Measurements from ENCODE around the gene KCNMB2. TPM values are rescaled to one million over a fixed set of nuclear protein-coding genes. Genes with fewer than 3 reads are reported as not detected.
"Not testable (repeated sequence)": the region's sequence is repeated elsewhere in the genome, so short reads cannot be mapped to it uniquely, and the experiment has no call there.

Gene KCNMB2
- total and polyA plus RNA-seq, 4 experiments from 2014 or later, result not detected

GRCh38 chr3:178512647-178513046, 23.6 kb upstream of the KCNMB2 start:
- Histone ChIP-seq H3K4me1 (ENCODE audit: insufficient read depth, low read length) (no peaks in the 10 kb centered on the region), H3K36me3 (ENCODE audit: insufficient read depth, low read length) (no peaks in the 10 kb centered on the region), H3K27ac (ENCODE audit: low read depth, low read length) (no peak overlapping the region), H3K9me3 (ENCODE audit: control insufficient read depth in 1 of 2, low read length in 2 of 2) (no peaks in the 10 kb centered on the region), H3K27me3 (ENCODE audit: insufficient read depth, low read length) (no peaks in the 10 kb centered on the region), H3K4me3 (ENCODE audit: low read length in 2 of 2) (no peak overlapping the region)
- POLR2A ChIA-PET (ENCODE audit: partially characterized antibody), result no interaction called here
- H3K4me1 Mint-ChIP-seq, result no peaks in the 10 kb centered on the region
- H3K27me3 Mint-ChIP-seq, result peaks cover 0 to 5% of the 10 kb centered on the region in 2 donors
- H3K27ac Mint-ChIP-seq, result no peak overlapping the region
- H3K36me3 Mint-ChIP-seq, result no peaks in the 10 kb centered on the region
- peaks cover 0 to 1% (median 0%) of the 10 kb centered on the region in 8 donors for H3K9me3 Mint-ChIP-seq
- no peak for DNase-seq
- intact Hi-C loops (cut with micrococcal nuclease), result no loop called here
- no peak overlapping the region for H3K4me3 Mint-ChIP-seq
- CTCF ChIA-PET (ENCODE audit: partially characterized antibody), result interaction anchor here (1.4 kb wide), 1 partner anchor 11 kb away, joined by 3 read pairs; no protein-coding TSS in a partner anchor

DNA sequence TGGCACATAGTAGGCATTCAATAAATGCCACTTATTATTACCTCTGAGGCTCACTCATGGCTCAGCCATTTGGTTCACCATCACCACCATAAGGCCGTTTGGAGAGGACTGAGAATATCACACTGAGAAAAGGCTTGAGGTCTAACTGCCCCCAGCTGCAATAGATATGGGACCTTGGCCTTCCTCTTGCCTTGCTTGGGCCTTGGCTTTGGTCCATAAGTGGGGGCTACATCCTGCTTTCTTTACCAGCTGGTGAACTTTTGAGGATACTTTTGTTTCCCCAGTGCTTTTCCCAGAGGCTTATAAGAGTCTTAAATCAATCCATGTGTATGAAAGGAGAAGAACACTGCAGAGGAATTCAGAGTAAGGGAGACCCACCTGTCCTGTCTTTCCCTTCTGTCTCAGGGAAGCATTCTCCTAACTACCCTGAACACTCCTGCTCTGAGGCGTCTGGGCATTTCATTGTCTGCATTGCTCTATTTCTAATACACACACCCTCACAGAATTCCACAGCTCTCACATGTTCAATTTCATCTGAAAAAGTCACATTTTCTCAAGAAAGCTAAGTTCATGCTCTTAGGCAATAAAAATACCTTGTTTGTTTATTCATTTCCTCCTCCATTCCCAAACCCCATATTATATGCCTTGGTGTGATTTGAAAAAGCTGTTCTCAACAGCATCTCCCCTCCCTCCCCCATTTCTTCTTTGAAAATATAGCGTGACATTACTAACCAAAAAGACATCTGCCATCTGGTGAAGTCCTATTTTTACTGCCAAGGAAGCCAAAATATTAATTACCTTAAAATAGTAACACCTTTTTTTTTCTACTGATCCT, 22.5 kb upstream of the KCNMB2 start:
- Histone ChIP-seq H3K4me1 (ENCODE audit: insufficient read depth, low read length) (no peaks in the 10 kb centered on the region), H3K36me3 (ENCODE audit: insufficient read depth, low read length) (no peaks in the 10 kb centered on the region), H3K4me3 (ENCODE audit: low read length in 2 of 2) (no peak overlapping the region), H3K27ac (ENCODE audit: low read depth, low read length) (no peak overlapping the region), H3K27me3 (ENCODE audit: insufficient read depth, low read length) (no peaks in the 10 kb centered on the region), H3K9me3 (ENCODE audit: control insufficient read depth in 1 of 2, low read length in 2 of 2) (no peaks in the 10 kb centered on the region)
- DNase-seq, result no peak
- H3K36me3 Mint-ChIP-seq, result no peaks in the 10 kb centered on the region
- intact Hi-C loops (cut with micrococcal nuclease), result no loop called here
- H3K9me3 Mint-ChIP-seq, result peaks cover 0 to 4% (median 0%) of the 10 kb centered on the region in 8 donors
- H3K4me3 Mint-ChIP-seq, result no peak overlapping the region
- CTCF ChIA-PET (ENCODE audit: partially characterized antibody), result no interaction called here
- no peak overlapping the region for H3K27ac Mint-ChIP-seq
- POLR2A ChIA-PET (ENCODE audit: partially characterized antibody), result no interaction called here
- peaks cover under 1 to 9% of the 10 kb centered on the region in 2 donors for H3K27me3 Mint-ChIP-seq
- no peaks in the 10 kb centered on the region for H3K4me1 Mint-ChIP-seq

- H3K27ac ChIP-seq (ENCODE audit: low read depth, low read length), result no peak overlapping the region
- peaks cover 0 to 4% (median 0%) of the 10 kb centered on the region in 8 donors for H3K9me3 Mint-ChIP-seq
Measured at GRCh38 chr3:178514401-178514800, 21.8 kb upstream of the KCNMB2 start.

GRCh38 chr3:178515076-178515744, 21.0 kb upstream of the KCNMB2 start:
- H3K27ac ChIP-seq (ENCODE audit: low read depth, low read length), result not testable (repeated sequence)

More at GRCh38 chr3:178514401-178514800, 21.8 kb upstream of the KCNMB2 start:
- intact Hi-C loops (cut with micrococcal nuclease), result no loop called here
- Mint-ChIP-seq H3K36me3 (no peaks in the 10 kb centered on the region), H3K4me1 (no peaks in the 10 kb centered on the region), H3K27ac (no peak overlapping the region), H3K4me3 (no peak overlapping the region), H3K27me3 (peaks cover 1 to 8% of the 10 kb centered on the region in 2 donors)
- ChIA-PET CTCF (ENCODE audit: partially characterized antibody) (no interaction called here), POLR2A (ENCODE audit: partially characterized antibody) (no interaction called here)
- Histone ChIP-seq H3K27me3 (ENCODE audit: insufficient read depth, low read length) (no peaks in the 10 kb centered on the region), H3K4me1 (ENCODE audit: insufficient read depth, low read length) (no peaks in the 10 kb centered on the region), H3K9me3 (ENCODE audit: control insufficient read depth in 1 of 2, low read length in 2 of 2) (no peaks in the 10 kb centered on the region), H3K4me3 (ENCODE audit: low read length in 2 of 2) (no peak overlapping the region), H3K36me3 (ENCODE audit: insufficient read depth, low read length) (no peaks in the 10 kb centered on the region)
- DNase-seq, result no peak

DNA sequence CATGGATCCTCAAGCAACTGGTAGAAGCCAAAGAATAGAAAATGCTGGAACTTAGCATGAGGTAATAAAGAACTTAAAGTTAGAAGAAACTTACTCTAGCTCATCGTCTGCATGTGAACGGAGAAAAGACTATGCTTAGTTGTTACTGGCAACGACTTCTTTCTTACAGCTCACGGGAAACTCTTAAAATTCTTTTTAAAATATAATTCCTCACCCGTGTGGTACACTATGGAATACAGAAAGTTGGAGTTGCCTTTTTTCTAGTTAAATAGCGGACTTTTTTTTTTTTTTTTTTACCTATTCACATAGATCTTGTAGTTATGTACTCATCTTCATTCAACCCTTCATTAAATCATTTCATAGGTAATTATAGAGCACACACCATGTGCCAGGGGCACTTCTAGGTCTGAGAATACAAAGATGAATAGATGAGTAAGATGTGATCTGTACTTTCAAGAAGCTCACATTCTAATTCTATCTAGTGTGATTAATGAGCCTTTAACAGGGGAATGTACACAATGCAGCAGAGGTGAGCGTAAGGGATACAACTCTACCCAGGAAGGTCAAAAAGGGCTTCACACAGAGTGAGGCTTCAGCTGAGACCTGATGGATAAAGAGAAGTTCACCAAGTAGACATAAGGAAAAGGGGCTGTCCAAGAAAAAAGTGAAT, 18.4 kb upstream of the KCNMB2 start:
- CTCF ChIA-PET (ENCODE audit: partially characterized antibody), result no interaction called here
- Histone ChIP-seq H3K27me3 (ENCODE audit: insufficient read depth, low read length) (no peaks in the 10 kb centered on the region), H3K4me3 (ENCODE audit: low read length in 2 of 2) (no peak overlapping the region), H3K4me1 (ENCODE audit: insufficient read depth, low read length) (no peaks in the 10 kb centered on the region), H3K36me3 (ENCODE audit: insufficient read depth, low read length) (no peaks in the 10 kb centered on the region), H3K9me3 (ENCODE audit: control insufficient read depth in 1 of 2, low read length in 2 of 2) (no peaks in the 10 kb centered on the region), H3K27ac (ENCODE audit: low read depth, low read length) (no peak overlapping the region)
- H3K36me3 Mint-ChIP-seq, result no peaks in the 10 kb centered on the region
- POLR2A ChIA-PET (ENCODE audit: partially characterized antibody), result no interaction called here
- H3K27me3 Mint-ChIP-seq, result peaks cover 1 to 7% of the 10 kb centered on the region in 2 donors
- no peak overlapping the region for H3K27ac Mint-ChIP-seq
- no peaks in the 10 kb centered on the region for H3K4me1 Mint-ChIP-seq
- DNase-seq, result no peak
- no peak overlapping the region for H3K4me3 Mint-ChIP-seq
- intact Hi-C loops (cut with micrococcal nuclease), result no loop called here
- H3K9me3 Mint-ChIP-seq, result peaks cover 0 to 3% (median 0%) of the 10 kb centered on the region in 8 donors

More at GRCh38 chr3:178515076-178515744, 21.0 kb upstream of the KCNMB2 start:
- H3K9me3 Mint-ChIP-seq; POLR2A ChIA-PET (ENCODE audit: partially characterized antibody); H3K4me3 Mint-ChIP-seq; H3K27me3 ChIP-seq (ENCODE audit: insufficient read depth, low read length); H3K4me1 ChIP-seq (ENCODE audit: insufficient read depth, low read length); H3K4me3 ChIP-seq (ENCODE audit: low read length in 2 of 2); CTCF ChIA-PET (ENCODE audit: partially characterized antibody); H3K36me3 ChIP-seq (ENCODE audit: insufficient read depth, low read length); H3K27ac Mint-ChIP-seq; H3K36me3 Mint-ChIP-seq; H3K9me3 ChIP-seq (ENCODE audit: control insufficient read depth in 1 of 2, low read length in 2 of 2); H3K27me3 Mint-ChIP-seq; DNase-seq; intact Hi-C loops (cut with micrococcal nuclease); H3K4me1 Mint-ChIP-seq: not testable (repeated sequence)

- H3K27ac Mint-ChIP-seq, result no peak overlapping the region
- H3K9me3 Mint-ChIP-seq, result peaks cover 0 to 3% (median 0%) of the 10 kb centered on the region in 8 donors
- Histone ChIP-seq H3K4me1 (ENCODE audit: insufficient read depth, low read length) (no peaks in the 10 kb centered on the region), H3K27me3 (ENCODE audit: insufficient read depth, low read length) (no peaks in the 10 kb centered on the region), H3K27ac (ENCODE audit: low read depth, low read length) (no peak overlapping the region), H3K4me3 (ENCODE audit: low read length in 2 of 2) (no peak overlapping the region), H3K36me3 (ENCODE audit: insufficient read depth, low read length) (no peaks in the 10 kb centered on the region), H3K9me3 (ENCODE audit: control insufficient read depth in 1 of 2, low read length in 2 of 2) (no peaks in the 10 kb centered on the region)
- H3K27me3 Mint-ChIP-seq, result peaks cover 1 to 7% of the 10 kb centered on the region in 2 donors
- H3K4me3 Mint-ChIP-seq, result no peak overlapping the region
- intact Hi-C loops (cut with micrococcal nuclease), result no loop called here
- DNase-seq, result no peak
- H3K36me3 Mint-ChIP-seq, result no peaks in the 10 kb centered on the region
- no peaks in the 10 kb centered on the region for H3K4me1 Mint-ChIP-seq
- CTCF ChIA-PET (ENCODE audit: partially characterized antibody), result no interaction called here
- POLR2A ChIA-PET (ENCODE audit: partially characterized antibody), result no interaction called here
Measured at GRCh38 chr3:178518660-178519396, 17.4 kb upstream of the KCNMB2 start.

- no peaks in the 10 kb centered on the region for H3K9me3 ChIP-seq (ENCODE audit: control insufficient read depth in 1 of 2, low read length in 2 of 2)
- Mint-ChIP-seq H3K27ac (no peak overlapping the region), H3K9me3 (peaks cover 0 to 3% (median 0%) of the 10 kb centered on the region in 8 donors), H3K4me1 (no peaks in the 10 kb centered on the region), H3K4me3 (no peak overlapping the region), H3K36me3 (no peaks in the 10 kb centered on the region), H3K27me3 (peaks cover 1 to 7% of the 10 kb centered on the region in 2 donors)
- no peak overlapping the region for H3K4me3 ChIP-seq (ENCODE audit: low read length in 2 of 2)
- DNase-seq, result no peak
- ChIA-PET CTCF (ENCODE audit: partially characterized antibody) (no interaction called here), POLR2A (ENCODE audit: partially characterized antibody) (no interaction called here)
- no peaks in the 10 kb centered on the region for H3K4me1 ChIP-seq (ENCODE audit: insufficient read depth, low read length)
- intact Hi-C loops (cut with micrococcal nuclease), result no loop called here
- H3K27me3 ChIP-seq (ENCODE audit: insufficient read depth, low read length), result no peaks in the 10 kb centered on the region
- no peak overlapping the region for H3K27ac ChIP-seq (ENCODE audit: low read depth, low read length)
- no peaks in the 10 kb centered on the region for H3K36me3 ChIP-seq (ENCODE audit: insufficient read depth, low read length)
Measured at GRCh38 chr3:178519701-178520100, 16.5 kb upstream of the KCNMB2 start.
